ENCODE data around the gene USP6NL.

Gene USP6NL

GRCh38 chr10:11553773-11554381 is 57.6 kb downstream of the USP6NL start:
- DNase-seq (ENCODE audit: low read depth in 3 of 3, low spot score in 1 of 3): no peak

DNA sequence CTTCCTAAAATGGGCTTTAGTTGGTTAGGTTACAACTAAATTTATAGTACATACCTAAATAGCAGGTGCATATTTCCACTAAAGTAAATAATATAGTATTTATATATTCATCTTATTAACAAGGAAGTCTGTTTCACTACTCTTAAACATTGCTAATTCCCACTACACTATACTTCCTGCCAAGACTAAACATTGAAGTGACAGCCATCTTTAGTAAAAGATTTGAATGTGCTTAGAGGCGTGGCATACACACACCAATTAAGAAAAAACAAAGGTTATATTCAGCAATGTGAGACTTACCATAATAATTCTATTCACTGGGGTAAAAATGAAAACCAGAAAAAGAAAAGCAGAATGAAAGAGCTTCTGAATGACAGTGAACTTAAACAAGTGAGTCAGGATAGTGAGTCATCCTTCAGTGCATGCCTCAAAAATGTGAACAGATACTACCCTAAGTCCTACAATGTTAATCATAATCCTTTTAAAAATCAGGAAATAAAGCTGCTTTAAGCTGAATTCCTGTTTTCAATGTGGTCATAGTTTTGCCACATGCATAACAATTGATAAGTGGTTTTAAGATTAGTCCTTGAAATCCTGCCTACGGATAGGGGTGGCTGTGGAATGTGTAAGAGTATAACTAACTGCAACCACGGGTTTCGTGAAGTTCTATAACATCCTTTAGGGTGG is 59.4 kb downstream of the USP6NL start:
- DNase-seq (ENCODE audit: low read depth in 3 of 3, low spot score in 1 of 3): no peak

GRCh38 chr10:11551104-11551503 is 60.3 kb downstream of the USP6NL start:
- DNase-seq (ENCODE audit: low read depth in 3 of 3, low spot score in 1 of 3): no peak

DNA sequence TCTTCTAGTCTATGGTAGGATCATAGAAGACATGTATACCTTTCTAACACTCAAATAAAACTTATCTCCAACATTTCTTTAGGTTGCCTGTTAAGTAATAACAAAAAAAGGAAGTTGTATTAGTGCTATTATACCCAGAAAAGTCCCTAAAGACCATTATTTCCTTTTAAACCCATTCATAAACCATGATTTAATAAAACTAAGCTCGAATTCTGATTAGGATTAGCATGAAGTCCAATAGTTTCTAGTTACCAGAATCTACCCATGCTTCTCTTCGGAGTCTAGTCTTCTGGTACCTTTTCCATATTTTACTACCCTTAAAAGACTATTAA is 62.7 kb downstream of the USP6NL start:
- no peak for DNase-seq (ENCODE audit: low read depth in 3 of 3, low spot score in 1 of 3)

- DNase-seq (ENCODE audit: low read depth in 3 of 3, low spot score in 1 of 3): no peak
These were observed 63.2 kb downstream of the USP6NL start for GRCh38 chr10:11548065-11548767.

GRCh38 chr10:11546581-11546980 is 64.9 kb downstream of the USP6NL start:
- DNase-seq (ENCODE audit: low read depth in 3 of 3, low spot score in 1 of 3): no peak

DNA sequence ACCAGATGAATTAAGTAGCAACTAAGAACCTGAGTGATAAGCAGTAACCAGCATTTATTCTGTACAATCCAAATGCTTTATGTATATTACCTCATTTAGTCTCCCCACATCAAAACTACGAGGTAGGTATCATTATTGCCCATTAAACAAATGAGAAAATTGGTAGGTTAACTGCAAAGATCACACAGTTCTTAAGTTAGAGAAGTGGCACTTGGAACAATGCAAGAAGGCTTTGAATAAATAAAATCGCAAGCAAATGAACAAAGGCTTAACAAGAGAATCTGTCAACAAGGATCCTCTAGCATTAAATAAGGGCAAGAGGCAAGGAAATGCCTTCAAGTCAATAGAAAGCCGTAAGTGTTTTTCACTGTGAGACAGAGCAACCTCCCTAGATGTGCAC is 70.2 kb downstream of the USP6NL start:
- DNase-seq (ENCODE audit: low read depth in 3 of 3, low spot score in 1 of 3): no peak

GRCh38 chr10:11539191-11539868 is 72.1 kb downstream of the USP6NL start:
- DNase-seq (ENCODE audit: low read depth in 3 of 3, low spot score in 1 of 3): no peak

GRCh38 chr10:11538834-11539190 is 72.6 kb downstream of the USP6NL start:
- DNase-seq (ENCODE audit: low read depth in 3 of 3, low spot score in 1 of 3): no peak

DNA sequence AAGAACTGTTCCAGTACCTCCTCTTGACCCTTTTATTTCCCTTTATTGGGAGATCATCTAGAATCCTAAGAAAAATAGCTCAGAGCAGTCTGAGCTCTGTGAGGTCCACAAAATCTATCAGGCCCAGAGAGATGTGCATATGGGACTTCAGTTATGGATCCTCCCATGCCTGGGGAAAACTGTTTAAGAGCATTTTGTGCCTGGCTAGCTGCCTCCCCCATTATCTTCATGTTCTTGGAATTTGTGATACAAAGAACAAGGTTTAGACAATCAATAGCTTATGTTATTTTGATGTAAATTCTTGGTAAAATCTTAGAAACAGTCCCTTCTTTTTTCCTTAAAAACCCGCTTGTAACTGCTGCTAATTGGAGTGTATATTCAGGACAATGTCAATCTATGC is 75.2 kb downstream of the USP6NL start:
- DNase-seq (ENCODE audit: low read depth in 3 of 3, low spot score in 1 of 3): no peak

DNA sequence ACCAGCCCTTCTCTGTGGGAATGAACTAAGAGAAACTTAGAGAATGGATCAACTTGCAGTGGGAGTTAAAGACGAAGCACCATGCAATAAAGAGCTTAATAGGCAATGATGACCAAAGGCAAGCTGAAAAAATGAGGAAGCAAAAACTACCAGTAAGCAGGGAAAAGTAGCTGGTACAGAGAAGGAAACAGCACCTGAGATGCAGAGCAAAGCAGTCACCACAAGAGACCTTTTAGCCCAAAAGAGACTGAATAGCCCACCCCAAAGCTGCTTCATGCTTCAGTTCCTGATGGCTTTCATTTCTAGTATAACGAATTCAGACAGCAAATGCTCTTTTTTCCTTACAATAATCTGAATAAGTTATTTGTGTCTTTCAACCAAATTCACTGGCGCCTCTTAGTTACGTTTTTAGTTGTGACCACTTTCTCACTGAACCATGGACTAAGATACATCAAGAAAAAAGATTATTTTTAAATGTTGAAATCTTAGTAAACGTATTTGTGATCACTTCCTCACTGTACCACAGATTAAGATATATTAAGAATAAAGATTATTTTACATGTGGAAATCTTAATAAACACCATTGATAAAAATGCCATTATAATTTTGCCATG is 76.0 kb downstream of the USP6NL start:
- DNase-seq (ENCODE audit: low read depth in 3 of 3, low spot score in 1 of 3): no peak

GRCh38 chr10:11533328-11533781 is 78.1 kb downstream of the USP6NL start:
- no peak for DNase-seq (ENCODE audit: low read depth in 3 of 3, low spot score in 1 of 3)

GRCh38 chr10:11532306-11532705 is 79.1 kb downstream of the USP6NL start:
- no peak for DNase-seq (ENCODE audit: low read depth in 3 of 3, low spot score in 1 of 3)

DNA sequence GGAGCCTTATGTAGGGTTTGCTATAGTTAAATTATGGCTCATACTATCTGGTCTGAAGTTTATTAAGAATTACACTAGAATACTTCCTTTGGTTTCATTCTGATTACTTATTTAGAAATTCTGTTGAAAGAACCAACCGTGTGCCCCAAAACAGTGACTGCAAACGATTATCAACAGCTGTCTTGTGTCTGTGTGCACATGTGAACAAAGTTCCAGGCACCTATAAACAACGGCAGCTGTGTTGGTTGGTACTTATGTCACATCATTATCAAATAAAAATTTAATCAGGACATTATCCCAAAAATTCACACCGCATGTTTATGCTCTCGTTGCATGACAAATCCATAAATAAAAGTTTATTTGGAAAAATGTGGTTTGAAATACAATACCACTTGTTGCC is 80.6 kb downstream of the USP6NL start:
- no peak for DNase-seq (ENCODE audit: low read depth in 3 of 3, low spot score in 1 of 3)

- no peak for DNase-seq (ENCODE audit: low read depth in 3 of 3, low spot score in 1 of 3)
These were observed 82.1 kb downstream of the USP6NL start for GRCh38 chr10:11529276-11529903.

DNA sequence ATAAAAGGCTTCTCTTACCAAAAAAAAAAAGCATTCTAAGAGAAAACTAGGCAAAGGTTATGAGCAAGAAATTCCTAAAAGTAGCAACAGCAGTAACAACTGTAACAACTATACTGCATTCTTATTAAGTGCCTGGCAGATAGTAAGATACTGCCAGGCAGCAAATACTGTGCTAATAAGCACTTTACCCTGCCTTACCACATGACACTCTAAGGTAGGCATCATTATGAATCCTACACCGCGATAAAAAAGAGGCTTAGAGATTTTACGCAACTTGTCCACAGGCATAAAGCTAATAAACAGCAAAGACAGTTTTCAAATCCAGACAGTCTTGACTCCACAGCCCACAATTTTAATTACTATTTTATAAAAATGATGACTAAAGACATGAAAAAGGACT is 83.2 kb downstream of the USP6NL start:
- no peak for DNase-seq (ENCODE audit: low read depth in 3 of 3, low spot score in 1 of 3)

- no peak for DNase-seq (ENCODE audit: low read depth in 3 of 3, low spot score in 1 of 3)
These were observed 83.7 kb downstream of the USP6NL start for GRCh38 chr10:11527691-11528255.

DNA sequence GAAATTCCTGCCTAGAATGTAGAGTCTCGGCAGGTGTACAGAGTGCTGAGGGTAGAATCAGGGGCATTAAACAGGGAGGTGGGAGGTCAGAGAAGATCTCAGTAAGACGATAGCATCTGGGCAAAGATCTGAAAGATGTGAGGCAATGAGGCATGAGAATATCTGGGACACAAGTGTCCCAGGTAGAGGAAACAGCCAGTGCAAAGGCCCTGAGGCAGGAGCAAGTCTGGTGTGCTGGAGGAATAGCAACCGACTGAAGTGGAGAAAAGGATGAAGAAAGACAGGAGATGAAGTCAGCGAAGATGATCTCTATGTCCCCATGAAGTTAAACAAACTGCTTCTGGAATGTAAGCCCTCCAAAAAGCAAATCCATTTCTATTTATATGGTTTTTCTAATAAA is 84.4 kb downstream of the USP6NL start:
- no peak for DNase-seq (ENCODE audit: low read depth in 3 of 3, low spot score in 1 of 3)

DNA sequence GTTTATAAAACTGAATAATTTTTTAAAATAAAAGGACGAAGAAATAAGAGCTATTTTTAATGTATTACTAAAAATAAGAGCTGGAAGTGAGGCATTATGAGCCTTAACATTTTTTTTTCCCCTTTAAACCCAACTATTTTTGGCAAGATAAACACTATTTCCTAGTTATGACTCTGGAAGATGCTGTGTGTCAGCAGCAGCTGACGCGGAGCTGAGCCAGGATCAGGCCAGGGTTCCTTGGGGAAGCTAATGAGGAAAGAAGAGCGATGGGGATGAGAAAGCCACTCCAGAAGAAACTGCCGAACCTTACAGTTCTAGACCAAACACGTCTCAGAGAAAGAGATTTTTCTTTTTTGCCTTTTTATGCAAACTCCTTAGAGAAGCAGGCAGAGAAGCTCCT is 85.9 kb downstream of the USP6NL start:
- no peak for DNase-seq (ENCODE audit: low read depth in 3 of 3, low spot score in 1 of 3)

DNA sequence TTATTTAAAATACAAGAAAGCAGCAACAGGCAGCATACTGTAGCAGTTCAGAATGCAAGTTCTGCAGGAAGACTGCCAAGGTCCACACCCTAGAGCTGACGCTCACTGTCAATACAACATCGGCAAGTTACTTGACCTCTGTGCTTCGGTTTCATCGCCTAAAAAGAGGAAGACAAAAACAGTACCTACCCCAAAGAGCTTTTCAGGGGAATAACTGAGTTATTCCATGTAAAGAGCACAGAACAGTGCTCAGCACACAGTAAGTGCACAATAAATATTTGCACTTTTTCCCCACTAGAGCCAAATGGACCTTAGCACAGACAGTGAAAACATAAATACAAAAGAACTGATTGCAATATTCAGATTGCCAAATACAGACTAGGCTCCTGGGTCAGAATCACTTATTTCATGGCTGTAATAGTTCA is 88.6 kb downstream of the USP6NL start:
- DNase-seq (ENCODE audit: low read depth in 3 of 3, low spot score in 1 of 3): no peak

GRCh38 chr10:11521860-11522259 is 89.6 kb downstream of the USP6NL start:
- DNase-seq (ENCODE audit: low read depth in 3 of 3, low spot score in 1 of 3): no peak

All from stimulated activated CD4-positive, alpha-beta T cell treated with anti-CD3 and anti-CD28 coated beads, TNF-alpha, amount 100 ng/mL, for 1 hour (primary cell).